H1 (cell line): ENCODE measurements around the gene PXK. TPM values are rescaled to one million over a fixed set of nuclear protein-coding genes. Genes with fewer than 3 reads are reported as not detected.

Experiments used
- CTCF ChIA-PET: fragments of 300-600 bp; sonication (Branson Sonifier 250); formaldehyde crosslinking; loops from one replicate; lab custom pipeline; 2021; ENCODE audit not compliant: partially characterized antibody; lab: Charles Lee
- POLR2A ChIA-PET: fragments of 300-600 bp; sonication (Branson Sonifier 250); formaldehyde crosslinking; loops from one replicate; lab custom pipeline; 2021; ENCODE audit warnings: inconsistent platforms; ENCODE audit not compliant: partially characterized antibody; lab: Charles Lee
- DNase-seq, 2 experiments: peaks; one replicate each; pipeline versions ENCODE4 v3.0.0 to v3.0.0-alpha.2; 2010 to 2022; ENCODE audit warnings: low spot score in 2 of 2, low read depth in 1 of 2, mixed read lengths in 1 of 2
- FAIRE-seq: peaks from 2 replicates; lab custom pipeline; 2011; peaks lifted over from hg19 to GRCh38; lab: Jason Lieb, UNC
- H2AFZ ChIP-seq: 2 replicates; pipeline ENCODE4 v1.8.1; 2012; ENCODE audit warnings: low read length, inconsistent platforms
- H2AK5ac ChIP-seq: 2 replicates; pipeline ENCODE4 v1.6.1; 2013; ENCODE audit warnings: low read depth, low read length
- H2BK120ac ChIP-seq: replicated peaks from 2 replicates; pipeline ENCODE3; 2013; ENCODE audit warnings: low read depth, low read length, inconsistent platforms
- H2BK12ac ChIP-seq: 2 replicates; pipeline ENCODE4 v1.6.1; 2013; ENCODE audit warnings: low read depth, low read length
- H2BK15ac ChIP-seq: 2 replicates; pipeline ENCODE4 v1.6.1; 2013; ENCODE audit warnings: low read length
- H2BK20ac ChIP-seq: 2 replicates; pipeline ENCODE4 v1.6.1; 2013; ENCODE audit warnings: low read length
- H2BK5ac ChIP-seq: 2 replicates; pipeline ENCODE4 v1.6.1; 2013; ENCODE audit warnings: low read depth, low read length
- H3K14ac ChIP-seq: 2 replicates; pipeline ENCODE4 v1.6.1; 2013; ENCODE audit warnings: inconsistent platforms; ENCODE audit not compliant: insufficient read length
- H3K18ac ChIP-seq: 2 replicates; pipeline ENCODE4 v1.6.1; 2013; ENCODE audit warnings: low read length; ENCODE audit errors: extremely low read depth
- H3K23ac ChIP-seq: 2 replicates; pipeline ENCODE4 v1.6.1; 2013; ENCODE audit warnings: inconsistent platforms; ENCODE audit not compliant: insufficient read length
- H3K23me2 ChIP-seq: 2 replicates; pipeline ENCODE4 v1.6.1; 2013; ENCODE audit warnings: low read depth, low read length
- H3K27ac ChIP-seq: 2 replicates; pipeline ENCODE4 v1.6.1; 2011; ENCODE audit warnings: low read depth, low read length, inconsistent platforms
- H3K27me3 ChIP-seq, 4 experiments: replicated peaks in 1 of 4; 1 replicate in 1 of 4; 2 replicates in 3 of 4; pipeline versions ENCODE4 v1.6.1 to v1.8.1; 2011 to 2013; ENCODE audit warnings: low read length in 3 of 4, mild to moderate bottlenecking in 3 of 4, inconsistent platforms in 2 of 4, mixed read lengths in 2 of 4, moderate library complexity in 1 of 4; ENCODE audit not compliant: control insufficient read depth in 3 of 4, insufficient read depth in 3 of 4; ENCODE audit errors: extremely low read depth in 1 of 4
- H3K36me3 ChIP-seq, 4 experiments: 2 replicates each; pipeline versions ENCODE4 v1.6.1 to v1.8.1; 2011 to 2013; ENCODE audit warnings: mild to moderate bottlenecking in 4 of 4, low read length in 3 of 4, moderate library complexity in 2 of 4, control low read depth in 1 of 4, inconsistent platforms in 1 of 4; ENCODE audit not compliant: insufficient read depth in 4 of 4, control insufficient read depth in 2 of 4
- H3K4ac ChIP-seq: replicated peaks from 2 replicates; pipeline ENCODE3; 2013; ENCODE audit warnings: low read length, low read depth, mixed read lengths, inconsistent platforms; ENCODE audit not compliant: insufficient read length
- H3K4me1 ChIP-seq, 4 experiments: replicated peaks in 1 of 4; 1 replicate in 1 of 4; 2 replicates in 3 of 4; pipeline versions ENCODE4 v1.6.1 to v1.8.1; 2011 to 2013; ENCODE audit warnings: low read length in 3 of 4, inconsistent platforms in 2 of 4, mixed read lengths in 1 of 4; ENCODE audit not compliant: insufficient read depth in 4 of 4, control insufficient read depth in 3 of 4
- H3K4me2 ChIP-seq, 2 experiments: 2 replicates each; pipeline versions ENCODE4 v1.6.1 to v1.8.1; 2011 to 2013; ENCODE audit warnings: low read depth in 2 of 2, low read length in 2 of 2, control low read depth in 1 of 2, inconsistent platforms in 1 of 2, mild to moderate bottlenecking in 1 of 2; ENCODE audit not compliant: insufficient read depth in 1 of 2
- H3K4me3 ChIP-seq, 4 experiments: fragments of 200-600, 300-600 bp in 1 of 4; sonication (generic), shearing (Covaris generic), sonication (Bioruptor Twin) in 1 of 4; 2 replicates each; pipeline versions ENCODE4 v1.5.1 to v1.8.1; 2011 to 2016; ENCODE audit warnings: low read length in 4 of 4, low read depth in 3 of 4, control low read depth in 2 of 4, inconsistent platforms in 2 of 4, mild to moderate bottlenecking in 2 of 4, mixed read lengths in 1 of 4, moderate library complexity in 1 of 4; ENCODE audit not compliant: insufficient read depth in 2 of 4; ENCODE audit errors: extremely low read depth in 1 of 4
- H3K56ac ChIP-seq: replicated peaks from 2 replicates; pipeline ENCODE3; 2013; ENCODE audit warnings: low read depth, mild to moderate bottlenecking, mixed read lengths, low read length, inconsistent platforms; ENCODE audit not compliant: insufficient read length
- H3K79me1 ChIP-seq: 2 replicates; pipeline ENCODE4 v1.6.1; 2013; ENCODE audit warnings: low read depth, low read length, control low read depth
- H3K79me2 ChIP-seq, 2 experiments: 2 replicates each; pipeline versions ENCODE4 v1.6.1 to v1.8.1; 2012 to 2013; ENCODE audit warnings: low read length in 2 of 2, mild to moderate bottlenecking in 2 of 2, inconsistent platforms in 1 of 2; ENCODE audit not compliant: insufficient read depth in 2 of 2, control insufficient read depth in 1 of 2
- H3K9ac ChIP-seq, 4 experiments: replicated peaks in 1 of 4; 1 replicate in 1 of 4; 2 replicates in 3 of 4; pipeline versions ENCODE4 v1.6.1 to v1.8.1; 2011 to 2013; ENCODE audit warnings: low read depth in 3 of 4, low read length in 3 of 4, control low read depth in 2 of 4, mild to moderate bottlenecking in 2 of 4, moderate library complexity in 2 of 4, inconsistent platforms in 1 of 4; ENCODE audit errors: extremely low read depth in 1 of 4
- H3K9me3 ChIP-seq, 2 experiments: 2 replicates each; pipeline versions ENCODE4 v1.6.1 to v1.8.1; 2012 to 2013; ENCODE audit warnings: mild to moderate bottlenecking in 2 of 2, moderate library complexity in 2 of 2, control low read depth in 1 of 2, inconsistent platforms in 1 of 2, low read depth in 1 of 2, low read length in 1 of 2, mixed read lengths in 1 of 2; ENCODE audit not compliant: insufficient read depth in 2 of 2
- H4K20me1 ChIP-seq, 2 experiments: replicated peaks in 1 of 2; 2 replicates each; pipeline versions ENCODE3 to v1.8.1; 2011 to 2013; ENCODE audit warnings: inconsistent platforms in 2 of 2, low read length in 2 of 2, mild to moderate bottlenecking in 1 of 2; ENCODE audit not compliant: insufficient read depth in 2 of 2, control insufficient read depth in 1 of 2
- H4K5ac ChIP-seq: 2 replicates; pipeline ENCODE4 v1.6.1; 2013; ENCODE audit warnings: low read length, low read depth, mixed read lengths, inconsistent platforms; ENCODE audit not compliant: insufficient read length
- H4K8ac ChIP-seq: 2 replicates; pipeline ENCODE4 v1.8.0; 2013; ENCODE audit warnings: mild to moderate bottlenecking, moderate library complexity, low read length, inconsistent platforms; ENCODE audit not compliant: insufficient read depth; ENCODE audit errors: extremely low read depth
- H4K91ac ChIP-seq: replicated peaks from 2 replicates; pipeline ENCODE3; 2013; ENCODE audit warnings: low read length, mixed read lengths, inconsistent platforms; ENCODE audit not compliant: insufficient read length
- EZH2 ChIP-seq: fragments of 200-600 bp; sonication (generic); IDR thresholded peaks from 2 replicates; pipeline ENCODE4 v1.7.1; 2012; ENCODE audit warnings: low read depth, mild to moderate bottlenecking, moderate library complexity, low read length, inconsistent platforms; ENCODE audit not compliant: severe bottlenecking
- PHF8 ChIP-seq: fragments of 200-600 bp; sonication (generic); conservative IDR thresholded peaks from 2 replicates; pipeline ENCODE4 v1.7.1; 2012; ENCODE audit warnings: low read depth, mild to moderate bottlenecking, inconsistent platforms, low read length, moderate library complexity
- POU5F1 ChIP-seq: IDR thresholded peaks from 2 replicates; pipeline ENCODE4 v1.6.1; 2011; ENCODE audit warnings: low read depth, mild to moderate bottlenecking, low read length, moderate library complexity
- WGBS, 2 experiments: shearing (Covaris generic) in 1 of 2; methylation state at CpG; one replicate each; pipeline versions ENCODE4 v1.1.6 to v1.1.7; 2013 to 2015; ENCODE audit warnings: low lambda C conversion rate in 2 of 2, mixed read lengths in 2 of 2, inconsistent platforms in 1 of 2, low coverage in 1 of 2, missing lambda C conversion rate in 1 of 2; ENCODE audit not compliant: insufficient replicate concordance in 2 of 2, insufficient coverage in 1 of 2, insufficient read length in 1 of 2; ENCODE audit errors: extremely low coverage in 1 of 2, missing lambda C conversion rate in 1 of 2; 5-methylcytosine and 5-hydroxymethylcytosine counted together
- polyA plus RNA-seq, 7 experiments: library from polyadenylated mRNA; depleted of rRNA in 3 of 7; stranded (reverse) in 5 of 7; unstranded in 2 of 7; fragments of >200 nt in 5 of 7; fragments of 200-250 nt in 2 of 7; gene quantifications; 1 replicate in 5 of 7; 2 replicates in 1 of 7; 4 replicates in 1 of 7; pipeline versions ENCODE4 v1.2.1 to v1.2.3, GENCODE V29; 2011 to 2013; ENCODE audit warnings: missing spikeins in 2 of 7, mixed read lengths in 2 of 7
- total RNA-seq: library from RNA; stranded (reverse); fragmentation: NEBNext Ultra II Directional; extraction: Animal tissue kit (Norgen Biotek cat#: 25700); gene quantifications from 2 replicates; pipeline ENCODE4 v1.2.1, GENCODE V29; 2021

The PXK gene
- total and polyA plus RNA-seq, 2 of the 8 experiments (the other 6 are each of a cell fraction or from before 2014, with no cell fraction given): 3.5 to 7.1 TPM

DNA sequence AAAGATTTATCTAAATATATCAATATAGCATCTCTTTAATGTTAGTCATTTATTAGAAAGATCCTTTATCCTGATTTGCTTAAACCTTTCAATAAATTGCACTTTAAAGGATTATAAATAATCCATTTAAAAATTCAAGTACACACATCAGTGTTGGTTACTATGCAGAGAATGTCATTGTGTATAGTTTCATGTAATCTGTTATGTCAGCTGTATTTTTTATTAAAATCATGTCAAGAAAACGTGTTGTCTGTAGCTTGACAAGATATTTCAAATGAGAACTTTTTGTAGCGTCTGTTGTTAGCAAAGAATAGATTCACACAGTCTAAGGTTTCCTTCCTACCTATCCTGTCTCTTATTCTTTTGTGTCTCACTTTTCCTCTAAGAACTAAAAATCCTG lies 93.1 kb downstream of the PXK start:
- no peaks in the 10 kb centered on the region for H3K79me2 ChIP-seq
- FAIRE-seq: no peak
- no peak overlapping the region for H4K8ac ChIP-seq
- H3K9ac ChIP-seq: no peak overlapping the region
- H3K56ac ChIP-seq: no peak overlapping the region
- H3K27ac ChIP-seq: no peak overlapping the region
- H3K4me2 ChIP-seq: no peak overlapping the region
- no peak overlapping the region for H2BK5ac ChIP-seq
- H2BK20ac ChIP-seq: no peak overlapping the region
- POLR2A ChIA-PET: interaction anchor here (0.6 to 3.1 kb wide), 16 partner anchors 9 to 236 kb away, joined by 3 to 12 read pairs (median 3); partner anchors contain the start of genes HTD2, KCTD6 and RPP14
- H4K5ac ChIP-seq: no peak overlapping the region
- H2AK5ac ChIP-seq: no peak overlapping the region
- no peak overlapping the region for H2BK120ac ChIP-seq
- no peaks in the 10 kb centered on the region for H3K27me3 ChIP-seq
- no peak overlapping the region for H3K23ac ChIP-seq
- no peaks in the 10 kb centered on the region for H3K9me3 ChIP-seq
- 85% methylated on average over 2 of the region's 2 CpGs; no CpG with 5 or more reads in 1 of the 2 experiments for WGBS, 2 experiments
- no peak overlapping the region for H2BK15ac ChIP-seq
- H3K4me1 ChIP-seq: no peaks in the 10 kb centered on the region; a peak in 1 of 7 replicates
- no peak overlapping the region for H3K18ac ChIP-seq
- no peak overlapping the region for H3K14ac ChIP-seq
- no peak overlapping the region for H3K4me3 ChIP-seq
- no peaks in the 10 kb centered on the region for H3K23me2 ChIP-seq
- no peak for DNase-seq
- H3K4ac ChIP-seq: no peak overlapping the region
- no peaks in the 10 kb centered on the region for H3K79me1 ChIP-seq
- no peak overlapping the region for H2BK12ac ChIP-seq
- peaks cover 21 to 74% (median 51%) of the 10 kb centered on the region in 4 experiments; a peak in 7 of 8 replicates for H3K36me3 ChIP-seq
- no peak overlapping the region for H2AFZ ChIP-seq
- CTCF ChIA-PET: interaction anchor here (0.7 to 4.0 kb wide), 6 partner anchors 10 to 139 kb away, joined by 3 to 29 read pairs (median 8); no protein-coding TSS in a partner anchor
- no peak overlapping the region for H4K91ac ChIP-seq
- H4K20me1 ChIP-seq: peaks cover 2 to 4% of the 10 kb centered on the region in 2 experiments
- no peak for TF ChIP-seq PHF8
- TF ChIP-seq EZH2: no peak
- no peak for TF ChIP-seq POU5F1
